NOMO-1 treated with dmso at 0.1 percent for 144 hours (cell line): Measurements from ENCODE around the gene PSRC1.
"Not testable (repeated sequence)": the region's sequence is repeated elsewhere in the genome, so short reads cannot be mapped to it uniquely, and the experiment has no call there.

Experiments used
- DNase-seq: peaks from one replicate; lab custom pipeline; 2025; ENCODE audit not compliant: unreplicated experiment; lab: John Stamatoyannopoulos, UW

PSRC1 gene

GRCh38 chr1:109282952-109283747 is at the start of gene PSRC1:
PSRC1 (minus strand) TSS chr1:109283145.
- peak; percentile 84 for DNase-seq

DNA sequence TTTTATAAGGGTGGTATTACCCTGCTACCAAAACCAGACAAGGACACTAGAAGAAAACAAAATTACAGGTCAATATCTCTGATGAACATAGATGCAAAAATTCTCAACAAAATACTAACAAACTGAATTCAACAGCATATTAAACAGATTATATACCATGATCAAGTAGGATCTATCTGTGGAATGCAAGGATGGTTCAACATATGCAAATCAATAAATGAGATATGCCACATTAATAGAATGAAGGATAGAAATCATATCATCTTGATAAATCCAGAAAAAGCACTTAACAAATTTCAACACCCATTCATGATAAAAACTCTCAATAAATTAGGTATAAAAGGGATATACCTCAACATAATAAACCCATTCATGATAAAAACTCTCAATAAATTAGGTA is 48.2 kb upstream of the PSRC1 start:
- no peak for DNase-seq

DNA sequence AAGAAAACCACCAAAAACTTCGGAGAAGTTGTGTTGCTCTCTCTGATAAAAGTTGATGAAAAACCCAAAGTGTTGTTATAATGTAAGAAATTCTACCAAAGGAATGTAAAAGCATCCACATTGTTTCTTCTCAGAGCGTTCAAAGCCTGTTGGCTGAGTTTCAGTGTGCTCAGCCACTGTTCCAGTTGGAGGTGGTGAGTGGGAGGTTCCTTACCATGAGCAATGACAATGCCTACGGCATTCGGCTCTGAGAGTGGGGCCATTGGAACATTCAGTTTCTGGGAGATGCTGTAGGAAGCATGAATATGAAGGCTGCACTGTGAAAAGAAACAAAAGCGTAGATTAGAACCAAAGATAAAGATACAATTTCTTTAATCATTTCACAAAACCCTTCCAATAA is 44.3 kb upstream of the PSRC1 start:
- DNase-seq, result no peak

GRCh38 chr1:109322974-109323373 is 40.0 kb upstream of the PSRC1 start:
- no peak for DNase-seq

GRCh38 chr1:109319114-109319513 is 36.2 kb upstream of the PSRC1 start:
- DNase-seq, result no peak

DNA sequence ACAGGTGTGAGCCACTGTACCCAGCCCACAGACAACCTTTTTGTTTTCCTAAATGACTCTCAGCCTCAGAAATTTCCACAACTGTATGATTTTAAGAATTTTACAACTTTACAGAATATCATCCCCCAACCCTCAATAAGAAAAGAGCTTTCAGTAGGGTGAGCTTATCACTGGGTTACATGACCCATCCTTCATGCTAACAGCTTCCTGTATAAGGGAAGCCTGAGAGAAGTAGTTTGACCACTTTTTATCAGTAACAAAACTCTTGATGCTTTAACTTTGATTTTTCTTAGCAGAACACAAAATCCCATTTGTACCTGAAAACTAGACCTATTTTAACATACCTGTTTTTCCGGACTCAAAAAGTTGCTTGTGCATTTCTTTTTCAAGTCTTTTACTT is 33.6 kb upstream of the PSRC1 start:
- DNase-seq, result no peak

- no peak for DNase-seq
Observed at GRCh38 chr1:109315288-109315687, 32.3 kb upstream of the PSRC1 start.

- DNase-seq, result no peak
Observed at GRCh38 chr1:109314795-109315194, 31.9 kb upstream of the PSRC1 start.

GRCh38 chr1:109312978-109313775 is 30.2 kb upstream of the PSRC1 start:
- peak; percentile 24 for DNase-seq

GRCh38 chr1:109312246-109312645 is 29.3 kb upstream of the PSRC1 start:
- no peak for DNase-seq

- no peak for DNase-seq
Observed at GRCh38 chr1:109309347-109309746, 26.4 kb upstream of the PSRC1 start.

DNA sequence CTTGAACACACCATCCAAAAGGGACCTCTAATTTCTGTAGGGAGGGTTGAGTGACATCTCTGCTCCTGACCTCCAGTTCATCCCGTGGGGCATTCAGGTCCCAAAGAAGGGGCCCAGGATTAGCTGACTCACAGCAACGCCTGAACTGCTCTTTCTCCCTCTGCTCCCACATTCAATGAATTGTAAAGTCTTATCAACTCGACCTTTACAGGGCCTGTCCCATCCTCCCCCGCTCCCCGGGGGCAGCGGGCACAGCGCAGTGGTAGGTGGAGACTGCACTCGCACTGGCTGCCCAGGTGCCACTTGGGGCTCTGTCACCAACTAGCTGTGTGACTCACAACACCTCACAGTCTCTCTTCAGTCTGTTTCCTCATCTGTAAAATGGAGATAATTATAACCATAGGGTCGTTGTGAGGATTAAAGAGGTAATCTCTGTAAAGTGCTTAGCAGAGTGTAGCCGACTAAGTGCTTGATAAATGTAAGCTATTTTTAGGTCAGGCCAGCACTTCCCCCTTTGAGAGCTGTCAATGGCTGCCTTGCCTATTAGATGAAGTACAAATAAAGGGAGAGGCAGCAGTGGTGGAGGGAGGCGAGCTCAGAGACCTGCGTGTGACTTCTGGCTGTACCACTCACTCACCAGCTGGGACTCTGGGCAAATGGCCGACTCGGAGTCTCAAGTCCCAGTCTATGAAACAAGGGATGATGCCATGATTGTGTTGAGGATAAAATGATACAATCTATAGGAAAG is 24.5 kb upstream of the PSRC1 start:
- peak; percentile 58 for DNase-seq

DNA sequence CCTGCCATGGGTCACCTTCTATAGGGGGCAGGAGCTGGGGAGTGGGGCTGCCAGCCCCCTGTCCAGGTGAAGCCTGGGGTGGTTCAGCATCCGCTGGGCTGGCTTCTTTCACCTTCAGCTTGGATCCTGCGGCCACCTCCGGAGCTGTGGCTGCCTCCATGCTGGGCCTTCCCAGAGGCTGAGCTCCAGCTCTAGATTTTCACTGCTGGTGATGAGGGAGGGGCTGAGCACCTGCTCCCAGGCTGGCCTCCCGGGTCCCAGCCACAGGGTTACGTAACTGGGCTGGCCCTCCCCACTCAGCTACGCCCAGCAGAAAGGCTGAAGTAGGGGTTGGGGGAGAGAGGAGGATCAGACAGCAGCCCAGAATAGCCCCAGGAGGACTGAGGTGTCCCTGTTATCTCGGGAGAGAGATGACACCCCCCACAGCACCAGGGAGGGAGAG is 23.9 kb upstream of the PSRC1 start, which contains the start of gene MYBPHL:
Gene MYBPHL, minus strand, starts transcription at position 180 of the 442 bp plus-strand sequence. Its CDS starts 20 bp downstream, at position 160.
- peak; percentile 41 for DNase-seq

GRCh38 chr1:109305991-109306390 is 23.0 kb upstream of the PSRC1 start:
- DNase-seq, result not testable (repeated sequence)

DNA sequence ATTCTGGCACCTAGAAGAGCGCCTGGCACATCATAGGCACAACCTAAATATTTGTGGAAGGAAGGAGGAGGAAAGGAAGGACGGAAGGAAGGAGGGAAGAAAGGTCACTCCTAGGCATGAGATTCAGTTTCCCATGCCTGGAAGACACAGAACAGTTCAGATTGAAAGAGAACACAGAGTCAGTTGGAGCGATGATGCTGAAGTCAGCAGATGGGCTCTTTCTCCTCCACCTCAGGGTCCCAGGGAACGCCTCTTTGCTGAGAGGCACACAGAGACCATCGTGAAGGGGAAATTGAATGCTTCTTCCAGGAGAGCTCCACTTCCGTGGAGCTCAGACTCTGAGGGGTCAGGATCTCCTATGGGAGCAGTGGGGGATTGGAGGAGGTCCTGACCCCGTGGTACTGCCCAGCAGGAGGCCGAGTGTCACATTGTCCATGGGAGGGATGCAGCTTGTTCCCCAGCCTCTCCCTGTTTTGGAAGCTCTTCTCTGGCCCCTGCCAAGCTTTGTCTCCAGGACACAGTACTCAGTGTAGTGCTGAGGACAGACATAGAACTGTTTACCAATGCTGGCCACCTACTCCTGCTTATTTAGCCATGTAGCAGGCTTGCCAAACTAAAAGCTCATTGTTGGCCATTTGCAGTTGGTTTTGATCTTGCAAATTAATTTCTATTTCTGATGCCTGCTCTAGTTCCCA is 21.4 kb upstream of the PSRC1 start:
- DNase-seq, result no peak

DNA sequence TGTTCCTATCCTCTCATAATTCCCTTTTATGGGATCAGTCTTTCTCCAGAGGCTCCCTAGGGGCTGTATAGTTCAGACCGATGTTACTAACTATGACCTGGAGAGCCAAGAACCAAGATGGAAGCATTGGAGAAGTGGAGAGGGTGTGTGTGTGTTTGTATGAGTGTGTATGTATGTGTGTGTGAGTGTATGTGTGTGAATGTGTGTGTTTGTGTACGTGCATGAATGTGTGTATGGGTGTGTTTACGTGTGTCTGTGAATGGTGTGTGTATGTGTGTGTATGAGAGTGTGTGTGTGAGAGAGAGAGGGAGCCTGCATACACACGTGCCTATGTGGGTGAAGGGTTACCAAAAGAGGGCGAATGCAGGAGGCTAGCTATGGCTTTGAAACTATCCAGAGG is 18.9 kb upstream of the PSRC1 start:
- no peak for DNase-seq

DNA sequence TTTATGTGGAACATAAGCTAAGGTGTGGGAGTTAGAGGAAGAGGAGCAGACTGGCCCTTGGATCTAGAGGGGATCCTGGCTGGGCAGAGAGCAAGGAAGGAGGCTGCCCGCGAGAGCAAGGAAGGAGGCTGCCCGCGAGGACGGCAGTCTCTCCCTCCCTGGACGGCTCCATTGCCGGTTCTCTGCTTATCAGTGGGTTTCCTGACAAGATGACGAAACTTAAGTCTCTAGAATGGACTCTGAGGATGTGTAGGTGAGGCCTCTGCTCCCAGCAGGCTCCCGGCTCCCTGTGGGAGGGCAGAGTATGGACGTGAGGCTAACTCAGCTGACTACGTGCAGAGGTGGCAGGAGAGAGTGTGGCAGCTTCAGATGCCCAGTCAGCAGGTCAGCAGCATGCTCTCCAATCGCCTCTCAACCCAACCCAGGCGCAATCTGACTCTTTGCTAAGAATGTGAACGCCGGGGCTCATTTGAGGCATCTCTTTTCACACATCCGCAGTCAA is 17.8 kb upstream of the PSRC1 start:
- DNase-seq, result no peak

DNA sequence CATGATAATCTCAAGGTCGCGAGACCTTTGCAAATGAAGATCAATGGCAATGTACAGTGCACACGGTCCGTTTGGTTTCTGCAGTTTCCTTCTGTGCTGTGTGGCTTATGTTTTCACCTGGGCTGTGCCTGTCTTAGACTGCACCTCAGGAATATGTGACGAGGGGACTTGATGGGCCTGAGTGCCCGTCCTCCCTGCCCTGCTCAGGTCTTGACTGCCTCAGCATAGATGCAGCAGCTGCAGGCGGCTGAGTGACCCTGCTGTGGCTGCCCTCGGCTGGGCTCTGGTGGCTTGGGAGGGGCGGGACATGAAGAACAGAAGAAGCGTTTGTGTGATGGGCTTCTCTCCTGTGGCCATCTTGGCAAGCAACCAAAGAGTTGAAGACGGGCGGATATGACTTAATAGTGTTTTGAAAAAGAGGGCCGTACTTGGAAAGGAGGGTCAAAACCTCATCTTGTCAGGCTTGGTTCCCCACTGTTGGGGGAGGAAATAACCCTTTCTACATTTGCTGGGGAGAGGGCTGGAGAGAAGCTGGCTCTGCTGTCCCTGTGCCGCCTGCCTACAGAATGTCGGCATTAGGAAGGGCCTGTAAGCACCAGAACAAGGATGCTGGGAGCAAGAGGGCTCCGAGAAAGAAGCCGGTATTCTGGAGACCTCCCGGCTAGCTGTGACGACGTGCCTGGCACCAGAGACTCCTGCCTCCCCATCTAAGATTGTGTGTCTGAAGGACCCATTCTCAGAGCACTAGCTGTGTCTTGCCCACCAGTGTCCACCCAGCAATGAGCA is 16.8 kb upstream of the PSRC1 start:
- no peak for DNase-seq

DNA sequence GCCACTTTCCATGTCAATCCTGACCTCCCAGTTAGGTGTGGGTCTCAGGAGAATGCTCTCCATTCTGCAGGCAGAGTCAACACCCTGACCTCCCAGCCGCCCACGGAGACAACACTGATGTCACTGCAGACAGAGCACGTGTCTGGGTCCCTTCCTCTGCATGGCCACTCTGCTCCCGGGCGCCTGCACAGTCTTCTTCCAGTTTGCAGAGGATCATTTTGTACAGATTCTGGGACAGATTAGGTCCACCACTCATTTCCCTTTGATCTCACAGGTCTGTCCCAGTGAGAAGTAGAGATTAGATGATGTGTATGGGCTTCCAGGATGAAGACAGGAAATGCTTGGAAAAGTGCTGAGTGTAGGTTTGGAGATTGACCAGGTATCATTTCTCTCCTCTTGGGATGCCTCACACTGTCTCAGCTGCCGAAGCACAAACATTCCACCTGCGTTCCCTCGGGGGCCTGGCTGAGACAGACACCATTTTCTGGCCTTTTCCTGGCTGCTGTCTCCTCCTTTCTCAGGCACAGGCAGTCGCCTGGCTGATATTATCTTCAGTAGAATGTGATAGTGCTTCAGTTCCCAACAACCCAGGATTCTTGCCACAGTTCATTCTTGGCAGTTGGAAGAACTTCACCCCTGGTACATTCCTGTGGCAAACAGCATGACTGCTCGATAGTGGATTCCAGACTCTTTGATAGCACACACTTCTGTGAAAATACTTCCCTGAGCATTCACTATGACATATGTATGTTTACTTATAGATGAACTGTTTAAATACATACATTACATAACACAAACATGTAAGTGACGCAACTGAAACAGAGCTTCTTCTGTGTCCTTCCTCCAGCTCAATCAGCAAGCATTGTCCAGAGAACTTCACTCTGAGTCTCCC is 16.0 kb upstream of the PSRC1 start:
- DNase-seq, result no peak
